Measurements from ENCODE around the gene DHDDS. TPM values are rescaled to one million over a fixed set of nuclear protein-coding genes. Genes with fewer than 3 reads are reported as not detected.

DHDDS gene
- total and polyA plus RNA-seq, 2 of the 13 experiments (the other 11 are each of a cell fraction or from before 2014, with no cell fraction given) = 18.9 to 28.3 TPM

DNA sequence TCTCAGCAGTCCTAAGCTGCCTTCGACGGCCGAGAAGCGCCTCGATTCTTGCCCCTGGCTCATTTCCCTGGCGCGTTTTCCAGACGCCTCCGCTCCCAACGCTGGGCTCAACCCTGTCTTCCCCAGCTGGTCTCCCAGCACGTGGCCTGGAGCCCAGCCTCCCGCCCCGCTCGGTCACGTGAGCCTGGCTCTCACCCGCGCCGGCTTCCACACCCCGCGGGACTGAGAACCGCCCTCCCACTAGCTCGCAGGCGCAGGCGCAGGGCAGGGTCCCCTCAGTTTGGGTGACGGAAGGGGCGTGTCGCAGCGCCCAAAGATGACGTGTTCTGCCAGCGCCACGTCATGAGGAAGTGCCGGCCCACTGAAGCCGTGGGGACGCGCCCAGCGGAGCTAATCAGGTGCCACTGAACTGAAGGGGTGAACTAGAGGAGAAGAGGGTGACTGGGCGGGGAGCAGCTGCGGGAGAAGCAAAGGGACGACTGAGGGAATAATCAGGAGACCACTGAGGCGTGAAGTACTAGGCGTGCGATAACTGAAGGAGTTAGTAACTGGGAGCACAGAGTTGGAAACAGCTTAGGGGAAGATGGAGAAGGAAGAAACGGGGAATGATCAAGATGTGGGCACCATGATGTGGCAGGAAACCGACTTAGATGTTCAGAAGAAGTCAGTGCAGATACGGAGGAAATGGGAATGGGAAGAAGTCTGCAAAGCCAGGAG is at the start of gene DHDDS (continued):
- TF ChIP-seq ZNF781 (CRISPR knock-in tag; IDR thresholded peaks at IDR 0.05; ENCODE audit: borderline replicate concordance, not compliant biosample characterization) = peak; percentile 100
- no peak for TF ChIP-seq ZNF569 (CRISPR knock-in tag; IDR thresholded peaks at IDR 0.05; ENCODE audit: borderline replicate concordance)
- 0 out of 2 replicates have a peak, but pooled peaks have one; percentile 72 for TF ChIP-seq WIZ (CRISPR knock-in tag; IDR thresholded peaks at IDR 0.05)
- peak; percentile 79 for TF ChIP-seq PITX1 (CRISPR knock-in tag; IDR thresholded peaks at IDR 0.05)
- TF ChIP-seq PHF8 (CRISPR knock-in tag; IDR thresholded peaks at IDR 0.05) = peak; percentile 90
- TF ChIP-seq MIER3 (CRISPR knock-in tag; IDR thresholded peaks at IDR 0.05; ENCODE audit: borderline replicate concordance) = peak; percentile 94
- no peak for TF ChIP-seq ZNF512B (CRISPR knock-in tag; IDR thresholded peaks at IDR 0.05; ENCODE audit: borderline replicate concordance)
- peak; percentile 75; the same call in 1 of the 2 replicates for TF ChIP-seq AKAP8 (CRISPR knock-in tag; IDR thresholded peaks at IDR 0.05)
- peak; percentile 98 for TF ChIP-seq BORCS8-MEF2B (CRISPR knock-in tag; IDR thresholded peaks at IDR 0.05)
- peak; percentile 97 for TF ChIP-seq BHLHE40 (IDR thresholded peaks at IDR 0.05; ENCODE audit: low read length)
- TF ChIP-seq ZNF607 (CRISPR knock-in tag; IDR thresholded peaks at IDR 0.05; ENCODE audit: borderline replicate concordance) = peak; percentile 98
- peak; percentile 99 for TF ChIP-seq NRL (CRISPR knock-in tag; IDR thresholded peaks at IDR 0.05; ENCODE audit: borderline replicate concordance)
- TF ChIP-seq NFKB2 (CRISPR knock-in tag; IDR thresholded peaks at IDR 0.05; ENCODE audit: borderline replicate concordance) = peak; percentile 99
- TF ChIP-seq, protein P1, sequence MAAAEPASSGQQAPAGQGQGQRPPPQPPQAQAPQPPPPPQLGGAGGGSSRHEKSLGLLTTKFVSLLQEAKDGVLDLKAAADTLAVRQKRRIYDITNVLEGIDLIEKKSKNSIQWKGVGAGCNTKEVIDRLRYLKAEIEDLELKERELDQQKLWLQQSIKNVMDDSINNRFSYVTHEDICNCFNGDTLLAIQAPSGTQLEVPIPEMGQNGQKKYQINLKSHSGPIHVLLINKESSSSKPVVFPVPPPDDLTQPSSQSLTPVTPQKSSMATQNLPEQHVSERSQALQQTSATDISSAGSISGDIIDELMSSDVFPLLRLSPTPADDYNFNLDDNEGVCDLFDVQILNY (CRISPR knock-in tag; conservative IDR thresholded peaks at IDR 0.05) = peak; percentile 90
- peak; percentile 98 for TF ChIP-seq ZNF44 (CRISPR knock-in tag; IDR thresholded peaks at IDR 0.05)
- peak; percentile 99 for TF ChIP-seq ATF7-NPFF (CRISPR knock-in tag; IDR thresholded peaks at IDR 0.05; ENCODE audit: low read depth)
- TF ChIP-seq THRA (CRISPR knock-in tag; IDR thresholded peaks at IDR 0.05; ENCODE audit: borderline replicate concordance) = peak; percentile 82
- peak; percentile 81 for TF ChIP-seq TEAD3 (CRISPR knock-in tag; optimal IDR thresholded peaks at IDR 0.05; ENCODE audit: borderline replicate concordance)
- TF ChIP-seq E2F1 (CRISPR knock-in tag; IDR thresholded peaks at IDR 0.05) = peak; percentile 92; the same call in 1 of the 2 replicates
- peak; percentile 85; the same call in 1 of the 2 replicates for TF ChIP-seq ZNF333 (CRISPR knock-in tag; IDR thresholded peaks at IDR 0.05; ENCODE audit: borderline replicate concordance)
- TF ChIP-seq KLF15 (CRISPR knock-in tag; IDR thresholded peaks at IDR 0.05; ENCODE audit: borderline replicate concordance) = peak; percentile 97
- TF ChIP-seq FOSL1 (CRISPR knock-in tag; IDR thresholded peaks at IDR 0.05; ENCODE audit: borderline replicate concordance) = peak; percentile 37; the same call in 1 of the 2 replicates
- peak; percentile 99 for TF ChIP-seq ELF1 (CRISPR knock-in tag; IDR thresholded peaks at IDR 0.05)
- TF ChIP-seq ESRRA (CRISPR knock-in tag; IDR thresholded peaks at IDR 0.05; ENCODE audit: low read depth) = peak; percentile 84; the same call in 1 of the 2 replicates
